H9 (cell line): ENCODE data around the gene CCT4. TPM values are rescaled to one million over a fixed set of nuclear protein-coding genes. Genes with fewer than 3 reads are reported as not detected.
A peak's percentile ranks its signal among the peaks of the same experiment; 100 is the strongest.

Source experiments
- DNase-seq: peaks from one replicate; pipeline ENCODE4 v3.0.0-alpha.2; 2017
- H2AFZ ChIP-seq: one replicate; pipeline ENCODE4 v1.6.1; 2013; ENCODE audit warnings: mild to moderate bottlenecking, low read length, control low read depth, moderate library complexity
- H2AK5ac ChIP-seq: 2 replicates; pipeline ENCODE4 v1.6.1; 2013; ENCODE audit warnings: low read length, control low read depth, mixed read lengths; ENCODE audit not compliant: insufficient read length
- H2BK120ac ChIP-seq: one replicate; pipeline ENCODE4 v1.6.1; 2013; ENCODE audit warnings: low read depth, mild to moderate bottlenecking, low read length, control low read depth, inconsistent platforms; ENCODE audit not compliant: poor library complexity, severe bottlenecking
- H2BK12ac ChIP-seq: 2 replicates; pipeline ENCODE4 v1.6.1; 2013; ENCODE audit warnings: low read length, control low read depth, mixed read lengths, low read depth; ENCODE audit not compliant: insufficient read length
- H2BK15ac ChIP-seq: 2 replicates; pipeline ENCODE4 v1.6.1; 2013; ENCODE audit warnings: low read depth, low read length, control low read depth
- H2BK20ac ChIP-seq: one replicate; pipeline ENCODE4 v1.6.1; 2013; ENCODE audit warnings: low read depth, mild to moderate bottlenecking, low read length, control low read depth, inconsistent platforms; ENCODE audit not compliant: poor library complexity, severe bottlenecking
- H2BK5ac ChIP-seq: 2 replicates; pipeline ENCODE4 v1.6.1; 2013; ENCODE audit warnings: low read length, control low read depth, mixed read lengths; ENCODE audit not compliant: insufficient read length
- H3K14ac ChIP-seq: 2 replicates; pipeline ENCODE4 v1.6.1; 2013; ENCODE audit warnings: low read length, control low read depth; ENCODE audit not compliant: insufficient read depth
- H3K18ac ChIP-seq: 2 replicates; pipeline ENCODE4 v1.6.1; 2013; ENCODE audit warnings: low read depth, mild to moderate bottlenecking, mixed read lengths, low read length, control low read depth; ENCODE audit not compliant: insufficient read length
- H3K23ac ChIP-seq: 2 replicates; pipeline ENCODE4 v1.6.1; 2013; ENCODE audit warnings: low read length, control low read depth, mixed read lengths, low read depth; ENCODE audit not compliant: insufficient read length
- H3K23me2 ChIP-seq: 2 replicates; pipeline ENCODE4 v1.6.1; 2013; ENCODE audit warnings: low read depth, mild to moderate bottlenecking, mixed read lengths, low read length, control low read depth; ENCODE audit not compliant: insufficient read length, poor library complexity, severe bottlenecking
- H3K27ac ChIP-seq: 2 replicates; pipeline ENCODE4 v1.5.1; 2013; ENCODE audit warnings: low read length, control low read depth, mixed read lengths, low read depth; ENCODE audit not compliant: insufficient read length
- H3K27me3 ChIP-seq: 2 replicates; pipeline ENCODE4 v1.6.1; 2013; ENCODE audit warnings: low read length, control low read depth, inconsistent platforms; ENCODE audit not compliant: insufficient read depth
- H3K4ac ChIP-seq: 2 replicates; pipeline ENCODE4 v1.6.1; 2013; ENCODE audit warnings: low read depth, mild to moderate bottlenecking, control low read depth, inconsistent platforms, low read length, moderate library complexity
- H3K4me1 ChIP-seq: 2 replicates; pipeline ENCODE4 v1.6.1; 2013; ENCODE audit warnings: low read length, control low read depth, inconsistent platforms; ENCODE audit not compliant: insufficient read depth
- H3K4me2 ChIP-seq: 2 replicates; pipeline ENCODE4 v1.6.1; 2013; ENCODE audit warnings: low read length, control low read depth, mixed read lengths; ENCODE audit not compliant: insufficient read length, insufficient read depth
- H3K56ac ChIP-seq: 2 replicates; pipeline ENCODE4 v1.6.1; 2013; ENCODE audit warnings: low read depth, mild to moderate bottlenecking, mixed read lengths, low read length, control low read depth; ENCODE audit not compliant: insufficient read length
- H3K79me1 ChIP-seq: 2 replicates; pipeline ENCODE4 v1.6.1; 2013; ENCODE audit warnings: low read depth, mild to moderate bottlenecking, moderate library complexity, low read length, control low read depth, inconsistent platforms; ENCODE audit not compliant: insufficient read depth, poor library complexity, severe bottlenecking
- H3K79me2 ChIP-seq: 2 replicates; pipeline ENCODE4 v1.6.1; 2013; ENCODE audit warnings: low read length, control low read depth, inconsistent platforms; ENCODE audit not compliant: insufficient read depth
- H3K9ac ChIP-seq: 2 replicates; pipeline ENCODE4 v1.6.1; 2013; ENCODE audit warnings: low read length, control low read depth, mixed read lengths; ENCODE audit not compliant: insufficient read length; ENCODE audit errors: extremely low read depth
- H3K9me3 ChIP-seq: one replicate; pipeline ENCODE4 v1.6.1; 2013; ENCODE audit warnings: low read depth, low read length, inconsistent platforms; ENCODE audit not compliant: control insufficient read depth
- H3T11ph ChIP-seq: one replicate; pipeline ENCODE4 v1.6.1; 2013; ENCODE audit warnings: mild to moderate bottlenecking, low read length, control low read depth, inconsistent platforms
- H4K20me1 ChIP-seq: one replicate; pipeline ENCODE4 v1.6.1; 2013; ENCODE audit not compliant: control insufficient read depth, insufficient read length, insufficient read depth
- H4K5ac ChIP-seq: 2 replicates; pipeline ENCODE4 v1.6.1; 2013; ENCODE audit warnings: low read depth, mild to moderate bottlenecking, mixed read lengths, low read length, control low read depth; ENCODE audit not compliant: insufficient read length
- H4K8ac ChIP-seq: replicated peaks from 2 replicates; pipeline ENCODE4 v1.6.1; 2013; ENCODE audit warnings: low read length, control low read depth, mixed read lengths, low read depth; ENCODE audit not compliant: insufficient read length
- H4K91ac ChIP-seq: 2 replicates; pipeline ENCODE4 v1.6.1; 2013; ENCODE audit warnings: low read depth, mild to moderate bottlenecking, moderate library complexity, mixed read lengths, low read length, control low read depth; ENCODE audit not compliant: insufficient read length
- H3K27ac Mint-ChIP-seq, 3 experiments: 2 replicates in 2 of 3; 3 replicates in 1 of 3; pipeline ENCODE4 v1.8.0; 2020 to 2021; ENCODE audit warnings: mixed read lengths in 3 of 3, mild to moderate bottlenecking in 1 of 3, moderate library complexity in 1 of 3
- H3K27me3 Mint-ChIP-seq: 2 replicates; pipeline ENCODE4 v1.8.0; 2021; ENCODE audit warnings: low read depth, mild to moderate bottlenecking, moderate library complexity, mixed read lengths
- H3K36me3 Mint-ChIP-seq, 3 experiments: 2 replicates in 2 of 3; 3 replicates in 1 of 3; pipeline ENCODE4 v1.8.0; 2020 to 2021; ENCODE audit warnings: low read depth in 3 of 3, mixed read lengths in 3 of 3; ENCODE audit not compliant: insufficient read depth in 1 of 3
- H3K4me1 Mint-ChIP-seq, 2 experiments: 2 replicates each; pipeline ENCODE4 v1.8.0; 2020; ENCODE audit warnings: mixed read lengths in 2 of 2
- H3K4me3 Mint-ChIP-seq, 2 experiments: 2 replicates in 1 of 2; 3 replicates in 1 of 2; pipeline ENCODE4 v1.8.0; 2020 to 2021; ENCODE audit warnings: mild to moderate bottlenecking in 2 of 2, mixed read lengths in 2 of 2, moderate library complexity in 1 of 2
- H3K9me3 Mint-ChIP-seq, 2 experiments: 2 replicates in 1 of 2; 3 replicates in 1 of 2; pipeline ENCODE4 v1.8.0; 2020; ENCODE audit warnings: mild to moderate bottlenecking in 2 of 2, mixed read lengths in 2 of 2, moderate library complexity in 1 of 2
- CTCF ChIP-seq: fragments of 200-600 bp; sonication (generic); conservative IDR thresholded peaks from 3 replicates; pipeline ENCODE4 v1.8.0; 2021; ENCODE audit warnings: antibody characterized with exemption, mild to moderate bottlenecking
- WGBS: extraction: QIAGEN DNeasy Blood & Tissue Kit; methylation state at CpG from one replicate; pipeline ENCODE4 v1.1.7; 2013; ENCODE audit warnings: missing lambda C conversion rate, low lambda C conversion rate, mixed read lengths; ENCODE audit not compliant: insufficient read length; ENCODE audit errors: extremely low coverage; 5-methylcytosine and 5-hydroxymethylcytosine counted together
- total RNA-seq: library from RNA; stranded (reverse); gene quantifications from 2 replicates; pipeline ENCODE4 v1.2.1, GENCODE V29; 2021

Gene CCT4
- total RNA-seq, 1 experiment from 2014 or later: 360 TPM

- Histone ChIP-seq H3K9ac (peak overlapping the region; percentile 44), H3K4ac (no peak overlapping the region), H3K18ac (no peak overlapping the region), H3T11ph (no peak overlapping the region), H2BK12ac (no peak overlapping the region), H3K4me1 (no peaks in the 10 kb centered on the region), H4K20me1 (no peaks in the 10 kb centered on the region), H2BK15ac (no peak overlapping the region), H3K79me1 (no peaks in the 10 kb centered on the region), H3K27me3 (no peaks in the 10 kb centered on the region), H2AFZ (no peak overlapping the region), H3K9me3 (no peaks in the 10 kb centered on the region), H2BK120ac (no peak overlapping the region), H2BK20ac (no peak overlapping the region), H2BK5ac (no peak overlapping the region), H2AK5ac (no peak overlapping the region), H4K91ac (no peak overlapping the region), H3K79me2 (no peaks in the 10 kb centered on the region), H3K4me2 (peak overlapping the region; percentile 76), H4K8ac (no peak overlapping the region), H3K23me2 (peaks cover 6% of the 10 kb centered on the region), H4K5ac (no peak overlapping the region), H3K56ac (no peak overlapping the region), H3K27ac (no peak overlapping the region), H3K23ac (no peak overlapping the region), H3K14ac (no peak overlapping the region)
- peaks cover 8 to 11% of the 10 kb centered on the region in 2 experiments; a peak in 3 of 4 replicates for H3K4me1 Mint-ChIP-seq
- TF ChIP-seq CTCF: no peak
- peak overlapping the region; percentile 95 to 98 for H3K4me3 Mint-ChIP-seq
- H3K27me3 Mint-ChIP-seq: no peaks in the 10 kb centered on the region
- no peak overlapping the region for H3K27ac Mint-ChIP-seq
- no CpG with 5 or more reads among the region's 6 CpGs for WGBS
- H3K36me3 Mint-ChIP-seq: no peaks in the 10 kb centered on the region
- H3K9me3 Mint-ChIP-seq: no peaks in the 10 kb centered on the region
- no peak for DNase-seq
Observed at GRCh38 chr2:61906186-61906470, 17.7 kb upstream of the CCT4 start.
